GM21723 (cell line): Measurements from ENCODE around the gene MYBPC3.
"Not testable (repeated sequence)": the region's sequence is repeated elsewhere in the genome, so short reads cannot be mapped to it uniquely, and the experiment has no call there.

ENCODE experiments used
- ATAC-seq: cut with Tn5 transposase; IDR thresholded peaks from one replicate; pipeline ENCODE4 v1.9.1; 2021; ENCODE audit warnings: mild to moderate bottlenecking, moderate library complexity; ENCODE audit not compliant: unreplicated experiment

MYBPC3 gene

GRCh38 chr11:47326198-47326597, 26.3 kb downstream of the MYBPC3 start:
- no peak for ATAC-seq

GRCh38 chr11:47325271-47326041, 27.0 kb downstream of the MYBPC3 start:
- no peak for ATAC-seq

- ATAC-seq = no peak
These were observed 28.0 kb downstream of the MYBPC3 start for GRCh38 chr11:47324520-47324919.

GRCh38 chr11:47318166-47318565, 34.3 kb downstream of the MYBPC3 start:
- no peak for ATAC-seq

GRCh38 chr11:47317064-47317828, 35.3 kb downstream of the MYBPC3 start:
- peak; percentile 85 for ATAC-seq

GRCh38 chr11:47316501-47316900, 36.0 kb downstream of the MYBPC3 start:
- ATAC-seq = not testable (repeated sequence)

- no peak for ATAC-seq
These were observed 37.5 kb downstream of the MYBPC3 start for GRCh38 chr11:47314992-47315391.

- ATAC-seq = no peak
These were observed 44.3 kb downstream of the MYBPC3 start for GRCh38 chr11:47308050-47308823.

GRCh38 chr11:47306484-47306844, 46.0 kb downstream of the MYBPC3 start:
- ATAC-seq = no peak

GRCh38 chr11:47305734-47306483, 46.6 kb downstream of the MYBPC3 start:
- ATAC-seq = no peak

GRCh38 chr11:47302853-47303252, 49.6 kb downstream of the MYBPC3 start:
- no peak for ATAC-seq

GRCh38 chr11:47299078-47299477, 53.4 kb downstream of the MYBPC3 start:
- no peak for ATAC-seq

GRCh38 chr11:47296045-47296444, 56.5 kb downstream of the MYBPC3 start:
- ATAC-seq = no peak

- ATAC-seq = no peak
These were observed 57.1 kb downstream of the MYBPC3 start for GRCh38 chr11:47295385-47295784.

- no peak for ATAC-seq
These were observed 62.6 kb downstream of the MYBPC3 start for GRCh38 chr11:47289856-47290255.

GRCh38 chr11:47288066-47288465, 64.4 kb downstream of the MYBPC3 start:
- no peak for ATAC-seq

GRCh38 chr11:47285969-47286770, 66.3 kb downstream of the MYBPC3 start:
- ATAC-seq = no peak

GRCh38 chr11:47284151-47284550, 68.4 kb downstream of the MYBPC3 start:
- no peak for ATAC-seq

GRCh38 chr11:47282462-47282861, 70.0 kb downstream of the MYBPC3 start:
- ATAC-seq = no peak
